DMS79 treated with DMSO at 0.1 percent for 48 hours (cell line): ENCODE measurements around the gene ADAMTS6.
"Not testable (repeated sequence)": the region's sequence is repeated elsewhere in the genome, so short reads cannot be mapped to it uniquely, and the experiment has no call there.

Source experiments
- DNase-seq: peaks from one replicate; lab custom pipeline; 2025; lab: John Stamatoyannopoulos, UW

ADAMTS6 gene

GRCh38 chr5:65364907-65365306 is 116.8 kb downstream of the ADAMTS6 start:
- no peak for DNase-seq

GRCh38 chr5:65363499-65363898 is 118.2 kb downstream of the ADAMTS6 start:
- DNase-seq = no peak

GRCh38 chr5:65359981-65360380 is 121.7 kb downstream of the ADAMTS6 start:
- DNase-seq = no peak

GRCh38 chr5:65359569-65359968 is 122.2 kb downstream of the ADAMTS6 start:
- no peak for DNase-seq

GRCh38 chr5:65356274-65356673 is 125.4 kb downstream of the ADAMTS6 start:
- no peak for DNase-seq

GRCh38 chr5:65355301-65355700 is 126.4 kb downstream of the ADAMTS6 start:
- DNase-seq = no peak

GRCh38 chr5:65341835-65342234 is 139.9 kb downstream of the ADAMTS6 start:
- DNase-seq = no peak

GRCh38 chr5:65338606-65339151 is 143.0 kb downstream of the ADAMTS6 start:
- DNase-seq = no peak

GRCh38 chr5:65334077-65334476 is 147.6 kb downstream of the ADAMTS6 start:
- peak; percentile 79 for DNase-seq

- DNase-seq = no peak
These were observed 149.1 kb downstream of the ADAMTS6 start for GRCh38 chr5:65332591-65332990.

GRCh38 chr5:65329266-65329665 is 152.5 kb downstream of the ADAMTS6 start:
- no peak for DNase-seq

GRCh38 chr5:65327582-65327981 is 154.1 kb downstream of the ADAMTS6 start:
- DNase-seq = no peak

- no peak for DNase-seq
These were observed 154.8 kb downstream of the ADAMTS6 start for GRCh38 chr5:65326922-65327321.

GRCh38 chr5:65324226-65324625 is 157.5 kb downstream of the ADAMTS6 start:
- DNase-seq = no peak

GRCh38 chr5:65320704-65321103 is 161.0 kb downstream of the ADAMTS6 start:
- not testable (repeated sequence) for DNase-seq

- no peak for DNase-seq
These were observed 161.5 kb downstream of the ADAMTS6 start for GRCh38 chr5:65320250-65320649.

- no peak for DNase-seq
These were observed 173.8 kb downstream of the ADAMTS6 start for GRCh38 chr5:65307931-65308330.

- DNase-seq = no peak
These were observed 174.6 kb downstream of the ADAMTS6 start for GRCh38 chr5:65307088-65307487.

- no peak for DNase-seq
These were observed 175.8 kb downstream of the ADAMTS6 start for GRCh38 chr5:65305913-65306312.

- DNase-seq = no peak
These were observed 181.9 kb downstream of the ADAMTS6 start for GRCh38 chr5:65299861-65300260.

- no peak for DNase-seq
These were observed 185.7 kb downstream of the ADAMTS6 start for GRCh38 chr5:65296067-65296466.

GRCh38 chr5:65292196-65292595 is 189.5 kb downstream of the ADAMTS6 start:
- DNase-seq = no peak

GRCh38 chr5:65290677-65291076 is 191.0 kb downstream of the ADAMTS6 start:
- DNase-seq = no peak

GRCh38 chr5:65288657-65289056 is 193.1 kb downstream of the ADAMTS6 start:
- no peak for DNase-seq

- no peak for DNase-seq
These were observed 202.1 kb downstream of the ADAMTS6 start for GRCh38 chr5:65279603-65280002.
